ENCODE measurements around the gene MARCHF2. TPM values are rescaled to one million over a fixed set of nuclear protein-coding genes. Genes with fewer than 3 reads are reported as not detected.
"Not testable (repeated sequence)": the region's sequence is repeated elsewhere in the genome, so short reads cannot be mapped to it uniquely, and the experiment has no call there.

The MARCHF2 gene
- total and polyA plus RNA-seq, 4 donors, result 26.7 to 81.5 (median 47.8) TPM

GRCh38 chr19:8416796-8417195 lies 3.7 kb downstream of the MARCHF2 start:
- WGBS, 2 donors, result 78 to 93% methylated on average over 4 of the region's 4 CpGs
- no peaks in the 10 kb centered on the region for H3K9me3 ChIP-seq (ENCODE audit: control insufficient read depth in 4 of 4, insufficient read depth in 3 of 4, low read length in 3 of 4)
- H3K9ac ChIP-seq (ENCODE audit: insufficient read depth in 1 of 2, low read length in 2 of 2), result no peak overlapping the region
- TF ChIP-seq CTCF (IDR thresholded peaks at IDR 0.05; ENCODE audit: control extremely low read depth, extremely low read depth), result no peak
- no peaks in the 10 kb centered on the region for H3K27me3 ChIP-seq (ENCODE audit: control insufficient read depth in 3 of 3, insufficient read depth in 3 of 3, low read length in 2 of 3)
- no peak for ATAC-seq (ENCODE audit: insufficient read depth, low FRiP score)
- no peak overlapping the region for H3K4me3 ChIP-seq
- H3K27ac ChIP-seq (ENCODE audit: low read depth in 1 of 2, low read length in 1 of 2), result no peak overlapping the region
- peaks cover 0 to 3% (median under 1%) of the 10 kb centered on the region in 4 donors for H3K36me3 ChIP-seq (ENCODE audit: control insufficient read depth in 4 of 4, insufficient read depth in 4 of 4, low read length in 4 of 4)
- peaks cover 0 to 7% (median 0%) of the 10 kb centered on the region in 5 donors for H3K4me1 ChIP-seq (ENCODE audit: control insufficient read depth in 5 of 5, insufficient read depth in 5 of 5, low read length in 5 of 5)
- DNase-seq, result no peak

- no peak overlapping the region for H3K27ac ChIP-seq (ENCODE audit: low read depth in 1 of 2, low read length in 1 of 2)
These were observed 8.7 kb downstream of the MARCHF2 start for GRCh38 chr19:8421484-8422461.

GRCh38 chr19:8423817-8424223 lies 10.7 kb downstream of the MARCHF2 start:
- WGBS, 2 donors, result 34 to 35% methylated on average over 9 of the region's 9 CpGs
- ATAC-seq (ENCODE audit: insufficient read depth, low FRiP score) (peak; percentile 91), DNase-seq (peak; percentile 57 to 76 (median 69))
- H3K27me3 ChIP-seq (ENCODE audit: control insufficient read depth in 3 of 3, insufficient read depth in 3 of 3, low read length in 2 of 3), result no peaks in the 10 kb centered on the region
- H3K9me3 ChIP-seq (ENCODE audit: control insufficient read depth in 4 of 4, insufficient read depth in 3 of 4, low read length in 3 of 4), result no peaks in the 10 kb centered on the region
- peak overlapping the region; percentile 83 to 91 for H3K27ac ChIP-seq (ENCODE audit: low read depth in 1 of 2, low read length in 1 of 2)
- no peak overlapping the region for H3K4me3 ChIP-seq
- H3K9ac ChIP-seq (ENCODE audit: insufficient read depth in 1 of 2, low read length in 2 of 2), result no peak overlapping the region
- no peak for TF ChIP-seq CTCF (IDR thresholded peaks at IDR 0.05; ENCODE audit: control extremely low read depth, extremely low read depth)
- peaks cover 0 to 18% (median 3%) of the 10 kb centered on the region in 4 donors for H3K36me3 ChIP-seq (ENCODE audit: control insufficient read depth in 4 of 4, insufficient read depth in 4 of 4, low read length in 4 of 4)
- H3K4me1 ChIP-seq (ENCODE audit: control insufficient read depth in 5 of 5, insufficient read depth in 5 of 5, low read length in 5 of 5), result peaks cover 0 to 9% (median 0%) of the 10 kb centered on the region in 5 donors

More at GRCh38 chr19:8421484-8422461, 8.7 kb downstream of the MARCHF2 start:
- TF ChIP-seq CTCF (IDR thresholded peaks at IDR 0.05; ENCODE audit: control extremely low read depth, extremely low read depth), result no peak
- Histone ChIP-seq H3K9ac (ENCODE audit: insufficient read depth in 1 of 2, low read length in 2 of 2) (no peak overlapping the region), H3K36me3 (ENCODE audit: control insufficient read depth in 4 of 4, insufficient read depth in 4 of 4, low read length in 4 of 4) (peaks cover 0 to 16% (median 3%) of the 10 kb centered on the region in 4 donors), H3K27me3 (ENCODE audit: control insufficient read depth in 3 of 3, insufficient read depth in 3 of 3, low read length in 2 of 3) (no peaks in the 10 kb centered on the region), H3K4me1 (ENCODE audit: control insufficient read depth in 5 of 5, insufficient read depth in 5 of 5, low read length in 5 of 5) (peaks cover 0 to 10% (median 0%) of the 10 kb centered on the region in 5 donors), H3K4me3 (no peak overlapping the region), H3K9me3 (ENCODE audit: control insufficient read depth in 4 of 4, insufficient read depth in 3 of 4, low read length in 3 of 4) (no peaks in the 10 kb centered on the region)
- ATAC-seq (ENCODE audit: insufficient read depth, low FRiP score) (no peak), DNase-seq (no peak)
- WGBS, 2 donors, result 92 to 93% methylated on average over 28 of the region's 28 CpGs

- H3K36me3 ChIP-seq (ENCODE audit: control insufficient read depth in 4 of 4, insufficient read depth in 4 of 4, low read length in 4 of 4), result peaks cover 0 to 24% (median 3%) of the 10 kb centered on the region in 4 donors
- not testable (repeated sequence) for H3K4me3 ChIP-seq; H3K9me3 ChIP-seq (ENCODE audit: control insufficient read depth in 4 of 4, insufficient read depth in 3 of 4, low read length in 3 of 4); DNase-seq; H3K4me1 ChIP-seq (ENCODE audit: control insufficient read depth in 5 of 5, insufficient read depth in 5 of 5, low read length in 5 of 5); ATAC-seq (ENCODE audit: insufficient read depth, low FRiP score); H3K27me3 ChIP-seq (ENCODE audit: control insufficient read depth in 3 of 3, insufficient read depth in 3 of 3, low read length in 2 of 3); H3K9ac ChIP-seq (ENCODE audit: insufficient read depth in 1 of 2, low read length in 2 of 2); H3K27ac ChIP-seq (ENCODE audit: low read depth in 1 of 2, low read length in 1 of 2)
- 93 to 96% methylated on average over 6 of the region's 6 CpGs for WGBS, 2 donors
These were observed 12.2 kb downstream of the MARCHF2 start for GRCh38 chr19:8425331-8425730.

Measured in lung (tissue), 12 donors.